Duodenal mucosa (tissue), 2 donors: ENCODE data around the gene RRP1.
A peak's percentile ranks its signal among the peaks of the same experiment; 100 is the strongest.

ENCODE experiments used
- H3K27ac ChIP-seq: one replicate; pipeline ENCODE4 v1.7.0; 2013; ENCODE audit warnings: low read depth, low read length
- H3K27me3 ChIP-seq, 2 donors: one replicate each; pipeline ENCODE4 v1.7.0; 2013; ENCODE audit warnings: low read length in 2 of 2, control low read depth in 1 of 2; ENCODE audit not compliant: insufficient read depth in 2 of 2, control insufficient read depth in 1 of 2
- H3K36me3 ChIP-seq, 2 donors: one replicate each; pipeline ENCODE4 v1.7.0; 2013; ENCODE audit warnings: low read length in 2 of 2, control low read depth in 1 of 2; ENCODE audit not compliant: insufficient read depth in 2 of 2, control insufficient read depth in 1 of 2
- H3K4me1 ChIP-seq, 2 donors: one replicate each; pipeline ENCODE4 v1.7.0; 2013; ENCODE audit warnings: low read length in 2 of 2, control low read depth in 1 of 2; ENCODE audit not compliant: insufficient read depth in 2 of 2, control insufficient read depth in 1 of 2
- H3K4me3 ChIP-seq, 2 donors: one replicate each; pipeline ENCODE4 v1.7.0; 2013; ENCODE audit warnings: low read length in 2 of 2, low read depth in 1 of 2
- H3K9ac ChIP-seq, 2 donors: one replicate each; pipeline ENCODE4 v1.7.0; 2013; ENCODE audit warnings: low read length in 2 of 2, low read depth in 1 of 2
- H3K9me3 ChIP-seq, 2 donors: one replicate each; pipeline ENCODE4 v1.7.0; 2013; ENCODE audit warnings: low read length in 2 of 2, control low read depth in 1 of 2; ENCODE audit not compliant: control insufficient read depth in 1 of 2

RRP1 gene

GRCh38 chr21:43786807-43787440 lies 2.5 kb upstream of the RRP1 start:
- Histone ChIP-seq H3K27ac (no peak overlapping the region), H3K27me3 (no peaks in the 10 kb centered on the region), H3K36me3 (peaks cover 0 to 3% of the 10 kb centered on the region in 2 donors), H3K4me1 (peaks cover 14 to 18% of the 10 kb centered on the region in 2 donors), H3K9ac (no peak overlapping the region), H3K9me3 (no peaks in the 10 kb centered on the region), H3K4me3 (no peak overlapping the region)

GRCh38 chr21:43790010-43790524 lies 690 bp downstream of the RRP1 start:
- Histone ChIP-seq H3K9me3 (no peaks in the 10 kb centered on the region), H3K27me3 (no peaks in the 10 kb centered on the region), H3K4me3 (peak overlapping the region; percentile 79 to 90), H3K4me1 (peaks cover 14 to 18% of the 10 kb centered on the region in 2 donors), H3K27ac (peak overlapping the region; percentile 20), H3K36me3 (peaks cover 16 to 33% of the 10 kb centered on the region in 2 donors), H3K9ac (peak overlapping the region; percentile 68 to 86)

GRCh38 chr21:43792406-43792805 lies 3.0 kb downstream of the RRP1 start:
- Histone ChIP-seq H3K4me1 (peaks cover 14 to 18% of the 10 kb centered on the region in 2 donors), H3K27ac (no peak overlapping the region), H3K9ac (no peak overlapping the region), H3K4me3 (no peak overlapping the region), H3K36me3 (peaks cover 22 to 57% of the 10 kb centered on the region in 2 donors), H3K27me3 (no peaks in the 10 kb centered on the region), H3K9me3 (no peaks in the 10 kb centered on the region)

DNA sequence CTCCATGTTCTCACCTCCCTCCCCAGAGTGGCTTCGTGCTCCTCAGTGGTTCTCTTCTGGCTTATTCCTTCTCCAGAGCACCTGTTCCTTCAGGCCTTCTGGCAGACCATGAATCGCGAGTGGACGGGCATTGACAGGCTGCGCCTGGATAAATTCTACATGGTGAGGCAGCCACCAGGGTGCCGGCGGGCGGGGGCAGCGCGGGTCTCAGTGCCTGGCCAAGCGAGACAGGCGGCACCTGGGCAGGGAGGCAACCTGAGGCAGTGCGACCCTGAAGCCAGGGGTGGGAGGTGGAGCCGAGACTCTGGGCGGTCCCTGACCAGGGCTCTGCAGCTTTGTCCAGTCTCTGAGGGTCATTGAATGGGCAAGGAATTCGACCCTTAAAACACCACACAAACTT lies 3.9 kb downstream of the RRP1 start:
- no peaks in the 10 kb centered on the region for H3K9me3 ChIP-seq
- peaks cover 26 to 65% of the 10 kb centered on the region in 2 donors for H3K36me3 ChIP-seq

GRCh38 chr21:43794311-43794710 lies 4.9 kb downstream of the RRP1 start:
- H3K4me3 ChIP-seq: no peak overlapping the region
- no peaks in the 10 kb centered on the region for H3K9me3 ChIP-seq
- H3K27ac ChIP-seq: no peak overlapping the region
- peaks cover 14 to 15% of the 10 kb centered on the region in 2 donors for H3K4me1 ChIP-seq
- no peak overlapping the region for H3K9ac ChIP-seq
- no peaks in the 10 kb centered on the region for H3K27me3 ChIP-seq
- H3K36me3 ChIP-seq: peaks cover 35 to 76% of the 10 kb centered on the region in 2 donors

More for the DNA sequence above, 3.9 kb downstream of the RRP1 start:
- no peak overlapping the region for H3K27ac ChIP-seq
- H3K9ac ChIP-seq: no peak overlapping the region
- peaks cover 14 to 18% of the 10 kb centered on the region in 2 donors for H3K4me1 ChIP-seq
- no peaks in the 10 kb centered on the region for H3K27me3 ChIP-seq
- H3K4me3 ChIP-seq: no peak overlapping the region

DNA sequence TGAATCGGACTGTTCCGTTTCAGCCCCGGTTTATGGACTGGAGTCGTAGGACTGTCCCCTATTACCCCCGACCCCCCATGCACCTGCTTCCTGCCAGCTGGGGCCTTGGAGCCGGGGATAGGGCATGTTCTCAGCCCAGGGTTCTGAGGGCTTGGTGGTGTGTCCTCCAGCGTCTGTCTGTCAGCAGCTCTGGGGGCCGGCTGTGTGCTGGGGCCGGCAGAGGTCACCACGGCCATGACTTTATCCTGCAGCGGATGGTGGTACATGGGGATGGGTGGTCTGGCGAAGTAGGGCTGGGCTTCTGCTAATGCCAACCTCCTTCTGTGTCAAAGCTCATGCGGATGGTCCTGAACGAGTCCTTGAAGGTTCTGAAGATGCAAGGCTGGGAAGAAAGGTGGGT lies 5.5 kb downstream of the RRP1 start:
- Histone ChIP-seq H3K36me3 (peaks cover 37 to 81% of the 10 kb centered on the region in 2 donors), H3K9me3 (no peaks in the 10 kb centered on the region)

GRCh38 chr21:43797415-43797814 lies 8.0 kb downstream of the RRP1 start:
- Histone ChIP-seq H3K27me3 (no peaks in the 10 kb centered on the region), H3K4me3 (no peak overlapping the region), H3K9ac (no peak overlapping the region), H3K36me3 (peaks cover 38 to 99% of the 10 kb centered on the region in 2 donors), H3K4me1 (no peaks in the 10 kb centered on the region), H3K9me3 (no peaks in the 10 kb centered on the region), H3K27ac (no peak overlapping the region)

More for the DNA sequence above, 5.5 kb downstream of the RRP1 start:
- Histone ChIP-seq H3K27me3 (no peaks in the 10 kb centered on the region), H3K4me3 (no peak overlapping the region), H3K4me1 (peaks cover 14% of the 10 kb centered on the region in 2 donors), H3K9ac (no peak overlapping the region), H3K27ac (no peak overlapping the region)

DNA sequence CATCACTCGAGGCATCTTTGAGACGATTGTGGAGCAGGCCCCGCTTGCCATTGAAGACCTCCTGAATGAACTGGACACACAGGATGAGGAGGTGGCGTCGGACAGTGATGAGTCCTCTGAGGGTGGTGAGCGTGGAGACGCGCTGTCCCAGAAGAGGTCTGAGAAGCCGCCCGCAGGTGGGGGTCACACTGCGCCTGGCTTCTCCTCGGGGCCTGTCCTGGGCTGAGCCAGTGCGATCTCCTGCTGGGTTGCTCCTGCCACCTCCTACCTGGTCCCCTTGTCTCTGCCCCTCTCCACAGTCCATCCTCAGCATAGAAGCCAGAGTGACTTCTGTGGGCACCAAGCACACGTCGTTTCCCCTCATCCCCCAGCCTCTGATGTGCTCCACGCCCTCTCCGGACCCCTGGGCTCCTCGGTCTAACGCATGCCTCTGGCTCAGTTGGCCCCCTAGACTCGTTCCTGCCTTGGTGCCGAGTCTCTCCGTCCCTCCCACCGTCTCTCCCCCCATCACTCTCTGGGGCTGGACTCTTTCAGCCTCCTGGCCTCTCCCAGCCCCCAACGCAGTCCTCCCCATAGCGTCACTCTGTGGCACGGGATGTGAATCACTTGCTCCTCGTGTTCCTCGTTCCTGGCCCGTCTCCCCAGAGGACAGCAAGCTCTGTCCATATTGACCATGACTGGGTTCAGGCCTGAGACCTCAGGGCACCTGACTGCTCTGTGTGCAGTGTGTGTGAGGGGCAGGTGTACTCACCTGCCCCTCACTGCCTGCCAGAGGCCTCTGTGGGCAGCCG lies 8.7 kb downstream of the RRP1 start:
- H3K4me1 ChIP-seq: no peaks in the 10 kb centered on the region
- H3K36me3 ChIP-seq: peaks cover 37 to 99% of the 10 kb centered on the region in 2 donors
- no peak overlapping the region for H3K4me3 ChIP-seq
- H3K9me3 ChIP-seq: no peaks in the 10 kb centered on the region
- H3K9ac ChIP-seq: no peak overlapping the region
- no peaks in the 10 kb centered on the region for H3K27me3 ChIP-seq
- H3K27ac ChIP-seq: no peak overlapping the region

GRCh38 chr21:43799301-43799840 lies 10.0 kb downstream of the RRP1 start:
- no peak overlapping the region for H3K4me3 ChIP-seq
- H3K9me3 ChIP-seq: no peaks in the 10 kb centered on the region
- peaks cover 35 to 97% of the 10 kb centered on the region in 2 donors for H3K36me3 ChIP-seq
- no peak overlapping the region for H3K9ac ChIP-seq
- H3K4me1 ChIP-seq: no peaks in the 10 kb centered on the region
- no peak overlapping the region for H3K27ac ChIP-seq
- H3K27me3 ChIP-seq: no peaks in the 10 kb centered on the region

DNA sequence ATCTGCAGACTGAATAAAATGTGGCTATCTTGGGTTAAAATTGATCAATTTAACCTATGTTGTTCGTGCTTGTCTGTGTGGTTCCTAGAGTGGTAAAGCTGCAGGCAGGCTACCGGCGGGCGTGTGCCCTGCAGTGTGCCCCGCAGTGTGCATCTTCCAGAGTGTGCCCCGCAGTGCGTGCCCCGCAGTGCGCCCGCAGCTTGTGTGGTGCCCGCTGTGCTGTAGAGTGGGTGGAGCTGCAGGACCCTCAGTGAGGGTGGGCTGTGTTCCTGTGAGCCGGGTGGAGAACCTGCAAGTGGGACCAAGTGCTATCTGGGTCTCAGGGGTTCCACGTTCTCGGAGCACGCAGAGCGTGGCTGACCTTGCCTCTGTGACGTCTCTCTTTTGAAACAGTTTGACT lies 10.7 kb downstream of the RRP1 start:
- H3K27me3 ChIP-seq: no peaks in the 10 kb centered on the region
- H3K27ac ChIP-seq: no peak overlapping the region
- H3K4me1 ChIP-seq: no peaks in the 10 kb centered on the region
- H3K4me3 ChIP-seq: no peak overlapping the region
- H3K9ac ChIP-seq: no peak overlapping the region
- no peaks in the 10 kb centered on the region for H3K9me3 ChIP-seq
- peaks cover 32 to 90% of the 10 kb centered on the region in 2 donors for H3K36me3 ChIP-seq
